GM23248 (cell line): Measurements from ENCODE around the gene HBZ.

Experiments used
- EZH2 ChIP-seq: fragments of 200-600 bp; sonication (generic); IDR thresholded peaks from 2 replicates; pipeline ENCODE4 v1.6.1; 2018; ENCODE audit warnings: antibody characterized with exemption, mild to moderate bottlenecking; ENCODE audit not compliant: insufficient read depth, poor library complexity, severe bottlenecking
- EZH2phosphoT487 ChIP-seq: fragments of 200-600 bp; sonication (generic); IDR thresholded peaks from 2 replicates; pipeline ENCODE4 v1.6.1; 2018; ENCODE audit warnings: antibody characterized with exemption, moderate library complexity, mild to moderate bottlenecking, low read depth; ENCODE audit not compliant: insufficient read depth

DNA sequence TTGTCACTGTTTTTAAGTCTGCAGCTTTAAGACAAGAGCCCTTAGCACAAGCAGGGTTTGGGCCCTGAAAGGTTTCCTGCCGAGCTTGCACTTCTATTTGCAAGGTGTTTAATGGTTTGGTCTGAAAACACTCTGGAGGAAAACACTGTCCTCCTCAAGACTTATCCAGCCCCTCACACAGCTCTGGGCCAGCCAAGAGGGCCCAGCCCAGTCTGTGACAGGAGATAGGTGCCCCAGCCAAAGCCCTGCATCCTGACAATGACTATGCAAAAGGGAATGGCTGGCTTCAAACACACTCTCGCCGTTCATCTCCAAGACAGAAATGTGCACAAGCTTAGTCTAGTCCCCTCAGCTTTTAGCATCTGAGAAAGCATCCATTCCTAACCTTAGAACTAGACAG lies 47.5 kb upstream of the HBZ start:
- TF ChIP-seq EZH2, result no peak
- no peak for TF ChIP-seq EZH2phosphoT487
